ENCODE measurements around the gene ZMAT3.

The ZMAT3 gene

GRCh38 chr3:179021119-179021903 is 50.3 kb downstream of the ZMAT3 start:
- no peak for DNase-seq

- peak in 1 of 5 donors; percentile 21 for DNase-seq
These were observed 51.5 kb downstream of the ZMAT3 start for GRCh38 chr3:179020112-179020511.

GRCh38 chr3:179018808-179019207 is 52.8 kb downstream of the ZMAT3 start:
- no peak for DNase-seq

GRCh38 chr3:179016979-179017670 is 54.5 kb downstream of the ZMAT3 start:
- DNase-seq: peak in 1 of 5 donors; percentile 20

GRCh38 chr3:179015551-179016020 is 56.0 kb downstream of the ZMAT3 start:
- peak in 4 of 5 donors; percentile 27 to 87 (median 50) for DNase-seq

- DNase-seq: no peak
These were observed 65.9 kb downstream of the ZMAT3 start for GRCh38 chr3:179005706-179006105.

- DNase-seq: no peak
These were observed 66.4 kb downstream of the ZMAT3 start for GRCh38 chr3:179005213-179005612.

GRCh38 chr3:179000659-179001058 is 71.0 kb downstream of the ZMAT3 start:
- DNase-seq: no peak

- DNase-seq: peak in 1 of 5 donors; percentile 18
These were observed 71.5 kb downstream of the ZMAT3 start for GRCh38 chr3:179000144-179000543.

- DNase-seq: no peak
These were observed 75.2 kb downstream of the ZMAT3 start for GRCh38 chr3:178996399-178996798.

- no peak for DNase-seq
These were observed 81.3 kb downstream of the ZMAT3 start for GRCh38 chr3:178990293-178990692.

- no peak for DNase-seq
These were observed 81.8 kb downstream of the ZMAT3 start for GRCh38 chr3:178989821-178990220.

- no peak for DNase-seq
These were observed 83.9 kb downstream of the ZMAT3 start for GRCh38 chr3:178987745-178988144.

GRCh38 chr3:178986456-178986855 is 85.2 kb downstream of the ZMAT3 start:
- no peak for DNase-seq

GRCh38 chr3:178982137-178982536 is 89.5 kb downstream of the ZMAT3 start:
- no peak for DNase-seq

- no peak for DNase-seq
These were observed 96.3 kb downstream of the ZMAT3 start for GRCh38 chr3:178975320-178975719.

GRCh38 chr3:178971614-178972013 is 100.0 kb downstream of the ZMAT3 start:
- no peak for DNase-seq

- no peak for DNase-seq
These were observed 102.5 kb downstream of the ZMAT3 start for GRCh38 chr3:178969004-178969700.
